NCI-H146 (cell line): ENCODE results near the gene APEH.
"Not testable (repeated sequence)": the region's sequence is repeated elsewhere in the genome, so short reads cannot be mapped to it uniquely, and the experiment has no call there.

ENCODE experiments used
- DNase-seq: peaks from one replicate; lab custom pipeline; 2025; lab: John Stamatoyannopoulos, UW

Gene APEH

DNA sequence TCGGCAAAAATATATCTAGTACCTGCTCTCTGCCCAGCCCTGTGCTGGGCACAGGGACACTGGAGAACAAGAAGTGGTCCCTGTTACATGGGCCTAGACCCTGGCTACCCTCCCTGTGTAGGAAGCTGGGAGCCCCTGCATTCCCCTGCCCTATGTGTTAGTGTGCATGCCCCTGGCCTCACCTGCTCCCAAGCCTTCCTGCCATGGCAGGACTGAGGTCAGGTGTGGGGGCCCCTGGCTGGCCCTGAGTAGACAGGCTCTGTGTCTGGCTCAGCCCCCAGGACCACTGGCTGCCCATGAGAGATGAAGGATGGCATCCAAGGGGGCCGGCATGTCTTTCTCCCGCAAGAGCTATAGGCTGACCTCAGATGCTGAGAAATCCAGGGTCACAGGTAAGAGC, 16.7 kb downstream of the APEH start:
- DNase-seq, result not testable (repeated sequence)

DNA sequence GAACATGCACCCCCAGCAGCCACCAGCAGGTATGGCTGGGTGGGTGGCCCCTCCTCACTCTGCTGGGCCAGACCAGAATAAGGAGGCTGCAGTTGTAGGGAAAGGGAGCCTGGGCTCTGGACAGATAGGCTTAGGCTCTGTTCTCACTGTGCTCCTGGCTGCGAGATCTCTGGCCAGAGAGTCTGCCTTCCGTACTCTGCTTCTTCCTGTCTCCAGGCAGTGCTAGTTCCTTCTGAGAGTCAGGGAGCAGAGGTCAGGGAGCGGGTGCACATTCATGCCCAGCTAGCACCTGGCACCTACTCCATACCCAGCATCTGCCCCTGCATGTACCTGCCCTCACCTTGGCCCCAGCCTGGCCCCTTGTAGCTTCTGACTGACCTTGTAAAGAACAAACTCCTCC, 17.3 kb downstream of the APEH start:
- DNase-seq, result not testable (repeated sequence)

DNA sequence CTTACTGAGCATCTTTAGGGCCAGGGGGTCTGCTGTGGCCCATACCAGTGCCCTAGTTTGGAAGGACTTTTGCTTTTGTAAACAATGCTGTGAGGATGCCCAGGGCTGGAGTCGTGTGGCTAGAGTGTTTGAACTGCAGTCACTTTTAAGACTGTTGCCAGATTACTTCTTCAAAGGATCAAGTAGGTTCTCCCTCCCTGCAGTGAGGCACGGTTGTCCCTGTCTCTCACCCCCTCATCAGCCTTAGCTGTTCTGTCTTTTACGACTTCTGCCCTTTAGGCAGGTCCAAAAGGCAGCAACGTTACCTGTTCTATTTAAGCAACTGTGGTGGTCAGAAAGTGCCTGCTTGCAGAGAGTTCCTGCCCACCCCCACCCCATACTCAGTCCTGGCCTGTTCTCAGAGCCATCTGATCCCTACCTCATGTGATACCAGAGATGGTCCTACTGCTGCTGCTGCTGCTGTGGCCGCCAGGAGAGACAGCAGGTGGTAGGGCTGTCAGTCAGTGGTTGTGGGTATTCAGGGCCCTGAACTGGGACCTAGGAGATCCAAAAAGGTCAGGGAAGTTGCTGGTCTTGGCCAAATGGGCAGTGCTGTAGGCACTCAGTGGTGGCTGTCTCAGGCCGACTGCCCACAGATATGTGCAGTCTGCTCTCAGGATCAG, 20.4 kb downstream of the APEH start:
- DNase-seq, result not testable (repeated sequence)

- DNase-seq, result not testable (repeated sequence)
Measured at GRCh38 chr3:49695350-49696015, 21.3 kb downstream of the APEH start.

GRCh38 chr3:49699281-49699979, 25.3 kb downstream of the APEH start:
- no peak for DNase-seq

GRCh38 chr3:49700014-49700413, 25.9 kb downstream of the APEH start:
- no peak for DNase-seq

DNA sequence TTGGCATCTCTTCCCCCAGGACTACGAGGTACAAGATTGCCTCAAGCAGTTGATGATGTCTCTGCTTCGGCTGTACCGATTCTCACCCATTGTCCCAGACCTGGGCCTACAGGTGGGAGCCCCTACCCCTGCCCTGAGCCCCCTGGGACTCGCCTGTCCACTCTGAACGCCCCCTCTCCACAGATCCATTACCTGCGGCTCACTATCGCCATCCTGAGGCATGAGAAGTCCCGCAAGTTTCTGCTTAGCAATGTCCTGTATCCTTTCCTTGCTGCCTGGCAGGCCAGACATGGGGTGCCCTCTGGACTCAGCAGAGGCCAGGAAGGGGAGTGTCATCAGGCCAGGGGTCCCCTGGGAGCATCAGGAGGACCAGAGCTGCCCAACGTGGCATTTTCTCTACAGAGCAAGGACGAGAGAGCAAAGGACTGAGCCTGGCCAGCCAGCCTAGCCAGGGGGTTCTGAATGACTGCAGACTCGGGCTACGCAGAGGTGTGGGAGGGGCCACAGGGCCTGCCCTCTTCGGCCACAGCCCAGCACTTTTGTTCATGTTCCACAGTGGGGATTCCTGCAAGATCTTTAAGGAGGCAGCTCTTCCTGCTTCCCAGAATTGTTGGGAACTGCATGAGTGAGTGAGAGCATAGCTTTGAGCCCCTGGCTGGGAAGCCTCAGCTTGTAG, 26.4 kb downstream of the APEH start:
- no peak for DNase-seq

- no peak for DNase-seq
Measured at GRCh38 chr3:49701388-49702077, 27.4 kb downstream of the APEH start.

GRCh38 chr3:49702672-49703071, 28.5 kb downstream of the APEH start:
- no peak for DNase-seq

DNA sequence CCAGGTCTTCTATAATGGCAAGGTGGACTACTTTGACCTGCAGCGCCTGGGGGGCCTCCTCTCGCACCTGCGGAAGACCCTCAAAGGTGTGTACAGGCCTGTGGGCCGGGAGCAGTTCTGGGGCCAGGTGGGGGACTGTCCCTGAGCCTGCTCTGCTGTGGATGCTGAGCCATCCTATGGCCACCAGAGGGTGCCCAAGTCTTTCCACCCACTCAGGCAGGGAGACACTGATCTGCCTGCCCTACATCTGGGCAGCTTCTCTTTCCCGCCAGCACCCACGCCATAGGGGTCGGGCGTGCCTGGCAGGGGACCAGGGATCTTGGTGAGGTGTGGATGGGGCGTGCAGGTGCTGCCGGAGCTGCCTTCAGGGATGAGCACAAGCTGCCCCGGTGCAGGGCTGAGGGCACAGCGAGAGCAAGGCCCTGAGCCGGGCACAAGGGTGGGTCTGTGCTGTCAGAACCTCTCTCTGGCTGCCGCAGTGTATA, 29.3 kb downstream of the APEH start:
- peak; percentile 52 for DNase-seq

GRCh38 chr3:49703956-49704355, 29.8 kb downstream of the APEH start:
- DNase-seq, result no peak

- no peak for DNase-seq
Measured at GRCh38 chr3:49704629-49705028, 30.5 kb downstream of the APEH start.

DNA sequence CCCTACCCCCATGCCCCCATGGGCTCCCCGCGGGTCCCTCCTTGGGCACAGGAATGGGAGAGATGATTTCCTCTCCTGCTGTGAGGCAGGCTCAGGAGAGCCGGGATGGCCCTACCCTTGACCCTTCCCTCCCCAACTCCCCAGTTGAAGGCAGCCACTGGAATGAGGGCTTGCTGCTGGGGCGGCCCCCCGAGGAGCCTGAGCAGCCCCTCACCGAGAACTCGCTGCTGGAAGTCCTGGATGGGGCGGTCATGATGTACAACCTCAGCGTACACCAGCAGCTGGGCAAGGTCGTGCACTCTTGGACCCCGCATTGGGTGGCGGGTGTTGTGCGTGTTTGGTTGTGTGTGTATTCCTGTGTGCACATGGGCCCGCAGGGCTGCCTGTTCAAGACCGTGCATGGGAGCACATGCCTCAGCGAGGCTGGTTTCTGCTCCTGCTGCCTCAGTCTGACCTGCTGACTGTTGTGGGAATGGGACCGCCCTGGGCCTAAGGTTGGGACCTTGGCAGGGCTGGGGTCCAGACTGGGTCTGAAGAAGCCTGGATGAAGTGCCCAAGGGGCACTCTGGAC, 31.3 kb downstream of the APEH start:
- no peak for DNase-seq

GRCh38 chr3:49706456-49707112, 32.4 kb downstream of the APEH start:
- DNase-seq, result no peak

DNA sequence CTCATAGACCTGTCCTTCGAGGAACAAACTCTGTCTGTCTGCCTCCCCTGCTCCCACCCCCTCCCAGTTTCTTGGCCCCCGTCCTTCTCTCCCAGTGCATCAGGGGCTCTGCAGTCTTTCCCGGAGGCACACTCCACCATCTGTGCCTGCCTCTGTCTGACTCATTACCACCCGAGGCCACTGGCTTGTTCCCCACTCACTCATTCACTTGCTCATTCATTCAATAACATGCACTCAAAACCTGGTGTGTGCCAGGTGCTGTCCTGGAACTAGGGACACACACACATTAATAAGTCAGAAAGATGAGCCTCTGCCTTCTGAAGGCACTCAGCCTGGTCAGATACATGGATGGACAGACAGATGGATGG, 32.9 kb downstream of the APEH start:
- no peak for DNase-seq

DNA sequence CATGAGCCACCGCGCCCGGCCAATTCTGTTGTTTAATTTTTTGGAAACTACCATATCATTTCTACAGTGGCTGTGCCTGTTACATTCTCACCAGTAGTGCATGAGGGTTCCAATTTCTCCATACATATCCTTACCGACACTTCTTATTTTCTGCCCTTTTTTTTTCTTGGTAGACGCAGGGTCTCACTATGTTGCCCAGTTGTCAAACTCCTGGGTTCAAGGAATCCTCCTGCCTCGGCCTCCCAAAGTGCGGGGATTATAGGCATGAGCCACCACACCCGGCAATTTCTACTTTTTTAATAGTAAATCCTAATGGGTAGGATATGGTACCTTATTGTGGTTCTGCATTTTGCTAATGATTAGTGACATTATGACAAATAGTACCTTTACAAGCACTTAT, 35.7 kb downstream of the APEH start:
- DNase-seq, result no peak

GRCh38 chr3:49711489-49711888, 37.3 kb downstream of the APEH start:
- DNase-seq, result no peak

GRCh38 chr3:49712166-49712565, 38.0 kb downstream of the APEH start:
- no peak for DNase-seq

DNA sequence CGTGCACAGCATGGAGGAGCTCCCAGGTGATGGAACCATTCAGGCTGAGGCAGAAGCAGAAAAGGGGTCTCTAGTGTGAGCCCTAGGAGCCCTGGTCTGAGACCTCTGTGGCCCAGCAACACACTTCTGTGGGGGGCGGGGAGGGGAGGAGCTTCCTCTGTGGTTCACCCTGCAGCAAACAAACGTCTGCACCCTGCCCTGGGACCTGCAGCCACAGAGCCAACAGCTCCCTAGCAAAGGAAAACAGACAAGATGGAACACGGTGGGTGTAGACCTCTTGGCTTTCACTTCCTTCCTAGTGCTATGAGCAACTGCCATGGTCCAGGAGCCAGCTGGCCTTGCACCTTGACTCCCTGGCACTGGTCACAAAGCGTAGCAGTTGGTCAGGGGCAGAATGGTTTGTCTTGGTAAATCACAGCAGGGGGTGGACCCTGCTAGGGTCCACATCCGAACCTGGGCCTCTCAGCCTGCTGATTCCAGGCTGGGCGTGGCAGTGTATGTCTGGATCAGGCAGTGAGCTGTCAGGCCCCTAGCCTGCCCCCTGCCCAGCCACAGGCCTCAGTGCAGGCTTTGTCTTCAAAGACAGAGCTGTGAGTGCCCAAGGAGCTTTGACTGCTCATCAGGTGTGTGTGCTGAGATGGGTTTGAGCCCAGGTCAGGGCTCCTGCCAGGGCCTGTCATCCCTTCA, 38.6 kb downstream of the APEH start:
- DNase-seq, result no peak

- DNase-seq, result no peak
Measured at GRCh38 chr3:49713336-49714105, 39.4 kb downstream of the APEH start.
